Fibroblast of lung (primary cell): Measurements from ENCODE around the gene SLC24A5.

Source experiments
- CTCF ChIP-seq, 2 donors: IDR thresholded peaks in 1 of 2; conservative IDR thresholded peaks in 1 of 2; 1 replicate in 1 of 2; 2 replicates in 1 of 2; pipeline ENCODE4 v1.5.1; 2011 to 2012; ENCODE audit warnings: low read length in 2 of 2, control low read depth in 1 of 2, inconsistent platforms in 1 of 2, low read depth in 1 of 2, mild to moderate bottlenecking in 1 of 2
- EZH2 ChIP-seq: IDR thresholded peaks from 2 replicates; pipeline ENCODE4 v1.5.1; 2012; ENCODE audit warnings: low read length, control low read depth, mild to moderate bottlenecking; ENCODE audit errors: missing control alignments

- TF ChIP-seq EZH2 (no peak), CTCF (conservative IDR thresholded peaks at IDR 0.05 in 1 of 2, IDR thresholded peaks at IDR 0.05 in 1 of 2; ENCODE audit: low read depth in 1 of 2, low read length in 2 of 2) (no peak)
Measured at GRCh38 chr15:48168616-48169015, 47.8 kb downstream of the SLC24A5 start.
